ENCODE data around the gene IGSF21. TPM values are rescaled to one million over a fixed set of nuclear protein-coding genes. Genes with fewer than 3 reads are reported as not detected.

IGSF21 gene
- total and polyA plus RNA-seq, 2 donors (not counting 1 experiment from before 2014, with no cell fraction given) = not detected

- Mint-ChIP-seq H3K4me3 (no peak overlapping the region), H3K9me3 (ENCODE audit: insufficient read depth) (peaks cover 3% of the 10 kb centered on the region), H3K4me1 (no peaks in the 10 kb centered on the region), H3K27ac (no peak overlapping the region), H3K27me3 (peaks cover 44% of the 10 kb centered on the region)
- Histone ChIP-seq H3K36me3 (replicated peaks in 1 of 2; ENCODE audit: control extremely low read depth in 1 of 2, control insufficient read depth in 1 of 2, extremely low read depth in 1 of 2, insufficient read depth in 2 of 2, low read length in 1 of 2) (no peaks in the 10 kb centered on the region), H3K27ac (ENCODE audit: low read length in 2 of 2) (no peak overlapping the region), H3K4me2 (replicated peaks; ENCODE audit: low read depth, low read length, poor library complexity, severe bottlenecking) (no peak overlapping the region), H2AFZ (ENCODE audit: insufficient read depth, low read depth, low read length, poor library complexity, severe bottlenecking) (no peak overlapping the region), H3K79me2 (ENCODE audit: control insufficient read depth, insufficient read depth, low read length) (no peaks in the 10 kb centered on the region), H3K4me1 (ENCODE audit: control insufficient read depth in 2 of 2, insufficient read depth in 2 of 2, low read length in 2 of 2) (no peaks in the 10 kb centered on the region), H4K20me1 (ENCODE audit: control insufficient read depth, insufficient read depth, low read length, poor library complexity, severe bottlenecking) (no peaks in the 10 kb centered on the region), H3K27me3 (replicated peaks in 1 of 4; ENCODE audit: control extremely low read depth in 1 of 4, control insufficient read depth in 3 of 4, insufficient read depth in 4 of 4, low read length in 3 of 4) (no peaks in the 10 kb centered on the region), H3K4me3 (ENCODE audit: control extremely low read depth in 1 of 5, extremely low read depth in 1 of 5, insufficient read depth in 1 of 5, low read depth in 2 of 5, low read length in 4 of 5) (no peak overlapping the region), H3K9me3 (ENCODE audit: control extremely low read depth in 1 of 3, control insufficient read depth in 2 of 3, insufficient read depth in 1 of 3, low read length in 2 of 3) (peaks cover 0 to 7% (median 1%) of the 10 kb centered on the region in 3 donors), H3K9ac (ENCODE audit: low read length) (no peak overlapping the region)
- ChIA-PET CTCF (no interaction called here), POLR2A (no interaction called here)
- intact Hi-C loops (cut with micrococcal nuclease) = no loop called here
- DNase-seq = no peak
- no peak for TF ChIP-seq EZH2 (IDR thresholded peaks at IDR 0.05; ENCODE audit: borderline replicate concordance, insufficient read depth, low read depth, low read length, poor library complexity, severe bottlenecking)
- ATAC-seq (ENCODE audit: low read depth) = no peak
- WGBS (ENCODE audit: insufficient coverage) = 100% methylated on average over 1 of the region's 1 CpG
Observed at GRCh38 chr1:18094096-18094495, 13.5 kb upstream of the IGSF21 start.

DNA sequence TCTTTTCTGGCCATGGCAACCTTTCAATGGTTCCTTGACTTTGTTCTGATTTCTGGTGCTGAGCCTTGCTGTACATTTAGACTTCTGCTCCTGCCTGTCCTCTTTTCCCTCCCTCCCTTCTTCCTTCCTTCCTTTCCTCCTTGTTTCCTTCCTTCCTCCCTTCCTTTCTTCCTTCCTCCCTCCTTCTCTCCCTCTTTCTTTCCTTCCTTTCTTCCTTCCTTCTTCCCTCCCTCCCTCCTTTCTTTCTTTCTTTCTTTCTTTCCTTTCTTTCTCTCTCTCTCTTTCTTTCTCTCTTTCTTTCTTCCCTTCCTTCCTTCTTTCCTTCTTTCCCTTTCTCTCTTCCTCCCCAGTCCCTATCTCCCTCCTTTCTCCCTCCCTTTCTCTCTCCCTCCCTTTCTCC lies 10.4 kb upstream of the IGSF21 start:
- Mint-ChIP-seq H3K27me3 (peaks cover 42% of the 10 kb centered on the region), H3K4me1 (no peaks in the 10 kb centered on the region), H3K27ac (no peak overlapping the region), H3K9me3 (ENCODE audit: insufficient read depth) (peaks cover 3% of the 10 kb centered on the region), H3K4me3 (no peak overlapping the region)
- no peaks in the 10 kb centered on the region for H4K20me1 ChIP-seq (ENCODE audit: control insufficient read depth, insufficient read depth, low read length, poor library complexity, severe bottlenecking)
- TF ChIP-seq, protein P1, sequence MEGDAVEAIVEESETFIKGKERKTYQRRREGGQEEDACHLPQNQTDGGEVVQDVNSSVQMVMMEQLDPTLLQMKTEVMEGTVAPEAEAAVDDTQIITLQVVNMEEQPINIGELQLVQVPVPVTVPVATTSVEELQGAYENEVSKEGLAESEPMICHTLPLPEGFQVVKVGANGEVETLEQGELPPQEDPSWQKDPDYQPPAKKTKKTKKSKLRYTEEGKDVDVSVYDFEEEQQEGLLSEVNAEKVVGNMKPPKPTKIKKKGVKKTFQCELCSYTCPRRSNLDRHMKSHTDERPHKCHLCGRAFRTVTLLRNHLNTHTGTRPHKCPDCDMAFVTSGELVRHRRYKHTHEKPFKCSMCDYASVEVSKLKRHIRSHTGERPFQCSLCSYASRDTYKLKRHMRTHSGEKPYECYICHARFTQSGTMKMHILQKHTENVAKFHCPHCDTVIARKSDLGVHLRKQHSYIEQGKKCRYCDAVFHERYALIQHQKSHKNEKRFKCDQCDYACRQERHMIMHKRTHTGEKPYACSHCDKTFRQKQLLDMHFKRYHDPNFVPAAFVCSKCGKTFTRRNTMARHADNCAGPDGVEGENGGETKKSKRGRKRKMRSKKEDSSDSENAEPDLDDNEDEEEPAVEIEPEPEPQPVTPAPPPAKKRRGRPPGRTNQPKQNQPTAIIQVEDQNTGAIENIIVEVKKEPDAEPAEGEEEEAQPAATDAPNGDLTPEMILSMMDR (IDR thresholded peaks at IDR 0.05) = no peak
- TF ChIP-seq EZH2 (IDR thresholded peaks at IDR 0.05; ENCODE audit: borderline replicate concordance, insufficient read depth, low read depth, low read length, poor library complexity, severe bottlenecking) = no peak
- H3K79me2 ChIP-seq (ENCODE audit: control insufficient read depth, insufficient read depth, low read length) = no peaks in the 10 kb centered on the region
- ATAC-seq (ENCODE audit: low read depth) (no peak), DNase-seq (no peak)
- no peaks in the 10 kb centered on the region for H3K4me1 ChIP-seq (ENCODE audit: control insufficient read depth in 2 of 2, insufficient read depth in 2 of 2, low read length in 2 of 2)
- no peak overlapping the region for H3K27ac ChIP-seq (ENCODE audit: low read length in 2 of 2)
- H3K9ac ChIP-seq (ENCODE audit: low read length) = no peak overlapping the region
- peaks cover 0 to 7% (median 1%) of the 10 kb centered on the region in 3 donors for H3K9me3 ChIP-seq (ENCODE audit: control extremely low read depth in 1 of 3, control insufficient read depth in 2 of 3, insufficient read depth in 1 of 3, low read length in 2 of 3)
- H3K36me3 ChIP-seq (replicated peaks in 1 of 2; ENCODE audit: control extremely low read depth in 1 of 2, control insufficient read depth in 1 of 2, extremely low read depth in 1 of 2, insufficient read depth in 2 of 2, low read length in 1 of 2) = no peaks in the 10 kb centered on the region
- no peak overlapping the region for H2AFZ ChIP-seq (ENCODE audit: insufficient read depth, low read depth, low read length, poor library complexity, severe bottlenecking)
- intact Hi-C loops (cut with micrococcal nuclease) = no loop called here
- H3K4me2 ChIP-seq (replicated peaks; ENCODE audit: low read depth, low read length, poor library complexity, severe bottlenecking) = no peak overlapping the region
- peaks cover 0 to 11% (median 2%) of the 10 kb centered on the region in 4 experiments for H3K27me3 ChIP-seq (replicated peaks in 1 of 4; ENCODE audit: control extremely low read depth in 1 of 4, control insufficient read depth in 3 of 4, insufficient read depth in 4 of 4, low read length in 3 of 4)
- no peak overlapping the region for H3K4me3 ChIP-seq (ENCODE audit: control extremely low read depth in 1 of 5, extremely low read depth in 1 of 5, insufficient read depth in 1 of 5, low read depth in 2 of 5, low read length in 4 of 5)
- CTCF ChIA-PET = no interaction called here
- POLR2A ChIA-PET = no interaction called here
